ENCODE results near the gene FABP3. TPM values are rescaled to one million over a fixed set of nuclear protein-coding genes. Genes with fewer than 3 reads are reported as not detected.
"Not testable (repeated sequence)": the region's sequence is repeated elsewhere in the genome, so short reads cannot be mapped to it uniquely, and the experiment has no call there.

FABP3 gene
- total RNA-seq, 2 donors from 2014 or later = 1.0 TPM; not detected in 1

DNA sequence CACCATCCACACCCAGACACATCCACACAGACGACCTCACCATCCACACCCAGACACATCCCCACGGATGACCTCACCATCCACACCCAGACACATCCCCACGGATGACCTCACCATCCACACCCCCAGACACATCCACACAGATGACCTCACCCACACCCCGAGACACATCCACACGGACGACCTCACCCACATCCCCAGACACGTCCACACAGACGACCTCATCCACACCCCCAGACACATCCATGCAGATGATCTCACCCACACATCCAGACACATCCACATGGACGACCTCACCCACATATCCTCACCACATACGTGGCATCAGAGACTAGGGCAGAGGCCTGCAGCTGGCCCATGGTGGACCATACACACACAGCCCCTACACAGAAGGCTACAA, 14.7 kb upstream of the FABP3 start:
- TF ChIP-seq CTCF (IDR thresholded peaks at IDR 0.05) = no peak
- no peak for TF ChIP-seq POLR2A (IDR thresholded peaks at IDR 0.05)
- H3K9me3 ChIP-seq = no peaks in the 10 kb centered on the region
- H3K36me3 ChIP-seq (replicated peaks in 1 of 2; ENCODE audit: insufficient read depth in 1 of 2, low read depth in 2 of 2) = no peaks in the 10 kb centered on the region
- intact Hi-C loops (cut with DNase I) = no loop called here
- H3K27ac ChIP-seq = no peak overlapping the region
- no peak for ATAC-seq
- DNase-seq = no peak
- 55 to 59% methylated on average over 6 to 10 of the region's 10 CpGs for WGBS, 2 donors
- H3K4me1 ChIP-seq = no peaks in the 10 kb centered on the region
- no peaks in the 10 kb centered on the region for H3K27me3 ChIP-seq
- no peak overlapping the region for H3K4me3 ChIP-seq

DNA sequence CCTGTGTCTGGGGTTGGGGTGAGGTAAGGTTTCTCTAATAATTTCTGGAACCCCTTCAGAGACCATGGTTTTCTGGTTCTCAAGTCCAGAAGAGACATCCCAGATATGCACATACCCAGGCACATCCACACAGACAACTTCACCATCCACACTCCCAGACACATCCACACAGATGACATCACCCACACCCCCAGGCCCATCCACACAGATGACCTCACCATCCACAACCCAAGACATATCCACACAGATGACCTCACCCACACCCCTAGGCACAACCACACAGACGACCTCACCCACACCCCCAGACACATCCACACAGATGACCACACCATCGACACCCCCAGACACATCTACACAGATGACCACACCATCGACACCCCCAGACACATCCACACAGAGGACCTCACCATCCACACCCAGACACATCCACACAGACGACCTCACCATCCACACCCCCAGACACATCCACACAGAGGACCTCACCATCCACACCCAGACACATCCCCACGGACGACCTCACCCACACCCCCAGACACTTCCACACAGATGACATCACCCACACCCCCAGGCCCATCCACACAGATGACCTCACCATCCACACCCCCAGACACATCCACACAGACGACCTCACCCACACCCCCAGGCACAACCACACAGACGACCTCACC, 13.8 kb upstream of the FABP3 start:
- 48 to 49% methylated on average over 8 of the region's 8 CpGs for WGBS, 2 donors
- H3K4me3 ChIP-seq; H3K9me3 ChIP-seq; H3K27me3 ChIP-seq; H3K27ac ChIP-seq; ATAC-seq; H3K36me3 ChIP-seq (replicated peaks in 1 of 2; ENCODE audit: insufficient read depth in 1 of 2, low read depth in 2 of 2); H3K4me1 ChIP-seq; DNase-seq; intact Hi-C loops (cut with DNase I): not testable (repeated sequence)

- no peak for TF ChIP-seq POLR2A (IDR thresholded peaks at IDR 0.05)
- 73 to 82% methylated on average over 1 of the region's 1 CpG for WGBS, 2 donors
- H3K27ac ChIP-seq = no peak overlapping the region
- ATAC-seq = no peak
- H3K27me3 ChIP-seq = no peaks in the 10 kb centered on the region
- H3K4me1 ChIP-seq = no peaks in the 10 kb centered on the region
- H3K36me3 ChIP-seq (replicated peaks in 1 of 2; ENCODE audit: insufficient read depth in 1 of 2, low read depth in 2 of 2) = no peaks in the 10 kb centered on the region
- no peak for DNase-seq
- no peaks in the 10 kb centered on the region for H3K9me3 ChIP-seq
- intact Hi-C loops (cut with DNase I) = no loop called here
- H3K4me3 ChIP-seq = no peak overlapping the region
These were observed 11.1 kb upstream of the FABP3 start for GRCh38 chr1:31383967-31384366.

DNA sequence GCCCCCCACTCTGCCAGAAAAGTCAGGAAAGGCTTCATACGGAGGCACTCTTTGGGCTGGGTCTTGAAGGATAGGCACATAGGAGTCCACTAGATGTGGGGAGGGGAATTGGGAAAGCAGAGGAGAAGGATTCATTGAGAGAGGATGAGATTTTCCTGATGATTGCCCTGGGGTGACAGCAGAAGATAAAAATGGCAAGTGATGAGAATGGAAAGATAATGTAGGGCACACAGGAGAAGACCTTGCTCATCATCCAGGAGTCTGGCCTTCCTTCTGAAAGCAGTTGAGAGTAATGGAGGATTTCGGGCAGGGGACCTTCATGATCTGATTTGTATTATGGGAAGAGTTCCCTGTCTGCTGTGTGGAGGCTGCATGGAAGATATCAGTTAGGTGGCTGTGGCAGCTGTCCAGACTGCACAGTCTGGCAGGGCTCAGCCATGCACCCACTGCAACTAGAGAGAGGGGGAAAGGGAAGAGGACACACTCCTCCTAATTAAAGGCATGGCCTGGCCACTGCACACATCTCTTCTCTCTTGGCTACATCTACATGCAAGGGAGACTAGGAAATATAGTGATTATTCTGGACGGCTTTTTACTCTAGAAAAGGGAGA, 9.6 kb upstream of the FABP3 start:
- ATAC-seq = no peak
- no peaks in the 10 kb centered on the region for H3K9me3 ChIP-seq
- H3K4me3 ChIP-seq = no peak overlapping the region
- TF ChIP-seq CTCF (IDR thresholded peaks at IDR 0.05) (no peak), POLR2A (IDR thresholded peaks at IDR 0.05) (no peak)
- no peaks in the 10 kb centered on the region for H3K27me3 ChIP-seq
- intact Hi-C loops (cut with DNase I) = no loop called here
- DNase-seq = no peak
- 69 to 74% methylated on average over 3 of the region's 3 CpGs for WGBS, 2 donors
- H3K36me3 ChIP-seq (replicated peaks in 1 of 2; ENCODE audit: insufficient read depth in 1 of 2, low read depth in 2 of 2) = no peaks in the 10 kb centered on the region
- no peaks in the 10 kb centered on the region for H3K4me1 ChIP-seq
- H3K27ac ChIP-seq = no peak overlapping the region

GRCh38 chr1:31381394-31382294, 8.8 kb upstream of the FABP3 start:
- no peaks in the 10 kb centered on the region for H3K27me3 ChIP-seq
- WGBS, 2 donors = 65 to 68% methylated on average over 5 to 6 of the region's 6 CpGs
- H3K36me3 ChIP-seq (replicated peaks in 1 of 2; ENCODE audit: insufficient read depth in 1 of 2, low read depth in 2 of 2) = no peaks in the 10 kb centered on the region
- H3K4me3 ChIP-seq = no peak overlapping the region
- no peak for TF ChIP-seq POLR2A (IDR thresholded peaks at IDR 0.05)
- no peak for TF ChIP-seq CTCF (IDR thresholded peaks at IDR 0.05)
- intact Hi-C loops (cut with DNase I) = no loop called here
- ATAC-seq = no peak
- no peaks in the 10 kb centered on the region for H3K4me1 ChIP-seq
- H3K27ac ChIP-seq = no peak overlapping the region
- H3K9me3 ChIP-seq = no peaks in the 10 kb centered on the region
- no peak for DNase-seq
